ENCODE data around the gene MAP1B. TPM values are rescaled to one million over a fixed set of nuclear protein-coding genes. Genes with fewer than 3 reads are reported as not detected.
"Not testable (repeated sequence)": the region's sequence is repeated elsewhere in the genome, so short reads cannot be mapped to it uniquely, and the experiment has no call there.

Gene MAP1B
- total RNA-seq, 1 donor = 74.3 TPM

- TF ChIP-seq CTCF (IDR thresholded peaks at IDR 0.05; ENCODE audit: insufficient read depth, low read depth, low read length) = no peak
- no peak overlapping the region for H3K4me3 ChIP-seq (ENCODE audit: low read depth, low read length)
- no peak for DNase-seq (ENCODE audit: low read depth)
Measured at GRCh38 chr5:72077390-72077789, 29.9 kb upstream of the MAP1B start.

- H3K4me3 ChIP-seq (ENCODE audit: low read depth, low read length) = no peak overlapping the region
- DNase-seq (ENCODE audit: low read depth) = no peak
- TF ChIP-seq CTCF (IDR thresholded peaks at IDR 0.05; ENCODE audit: insufficient read depth, low read depth, low read length) = no peak
Measured at GRCh38 chr5:72079288-72079687, 28.0 kb upstream of the MAP1B start.

GRCh38 chr5:72082048-72082447 is 25.2 kb upstream of the MAP1B start:
- DNase-seq (ENCODE audit: low read depth) = no peak
- no peak for TF ChIP-seq CTCF (IDR thresholded peaks at IDR 0.05; ENCODE audit: insufficient read depth, low read depth, low read length)
- H3K4me3 ChIP-seq (ENCODE audit: low read depth, low read length) = no peak overlapping the region

- DNase-seq (ENCODE audit: low read depth) = no peak
- H3K4me3 ChIP-seq (ENCODE audit: low read depth, low read length) = no peak overlapping the region
- TF ChIP-seq CTCF (IDR thresholded peaks at IDR 0.05; ENCODE audit: insufficient read depth, low read depth, low read length) = no peak
Measured at GRCh38 chr5:72084876-72085275, 22.4 kb upstream of the MAP1B start.

- no peak for DNase-seq (ENCODE audit: low read depth)
- no peak overlapping the region for H3K4me3 ChIP-seq (ENCODE audit: low read depth, low read length)
- TF ChIP-seq CTCF (IDR thresholded peaks at IDR 0.05; ENCODE audit: insufficient read depth, low read depth, low read length) = no peak
Measured at GRCh38 chr5:72085319-72085718, 22.0 kb upstream of the MAP1B start.

- H3K4me3 ChIP-seq (ENCODE audit: low read depth, low read length); DNase-seq (ENCODE audit: low read depth): not testable (repeated sequence)
Measured at GRCh38 chr5:72089713-72090112, 17.6 kb upstream of the MAP1B start.

- no peak for TF ChIP-seq CTCF (IDR thresholded peaks at IDR 0.05; ENCODE audit: insufficient read depth, low read depth, low read length)
- no peak for DNase-seq (ENCODE audit: low read depth)
- no peak overlapping the region for H3K4me3 ChIP-seq (ENCODE audit: low read depth, low read length)
Measured at GRCh38 chr5:72092074-72092473, 15.2 kb upstream of the MAP1B start.
